Fibroblast of peridontal ligament (primary cell): Measurements from ENCODE around the gene NAALADL1.

Experiments used
- DNase-seq: peaks from one replicate; pipeline ENCODE4 v3.0.0-alpha.2; 2010; ENCODE audit errors: extremely low read depth

NAALADL1 gene

GRCh38 chr11:65083134-65083833, 24.9 kb upstream of the NAALADL1 start:
- DNase-seq = no peak

GRCh38 chr11:65078786-65079342, 20.5 kb upstream of the NAALADL1 start:
- DNase-seq = no peak

- peak; percentile 14 for DNase-seq
Observed at GRCh38 chr11:65078151-65078550, 19.8 kb upstream of the NAALADL1 start.

GRCh38 chr11:65077451-65077850, 19.1 kb upstream of the NAALADL1 start:
- no peak for DNase-seq

GRCh38 chr11:65072631-65072966, 14.2 kb upstream of the NAALADL1 start:
- DNase-seq = no peak

GRCh38 chr11:65071907-65072630, 13.7 kb upstream of the NAALADL1 start:
- DNase-seq = peak; percentile 3

GRCh38 chr11:65069217-65069616, 10.9 kb upstream of the NAALADL1 start:
- DNase-seq = no peak

- DNase-seq = no peak
Observed at GRCh38 chr11:65067446-65067845, 9.1 kb upstream of the NAALADL1 start.

- no peak for DNase-seq
Observed at GRCh38 chr11:65066805-65067291, 8.5 kb upstream of the NAALADL1 start.

- no peak for DNase-seq
Observed at GRCh38 chr11:65066315-65066714, 8.0 kb upstream of the NAALADL1 start.

GRCh38 chr11:65065851-65066250, 7.5 kb upstream of the NAALADL1 start:
- DNase-seq = no peak

- no peak for DNase-seq
Observed at GRCh38 chr11:65064847-65065240, 6.5 kb upstream of the NAALADL1 start.

GRCh38 chr11:65063532-65063931, 5.2 kb upstream of the NAALADL1 start:
- DNase-seq = no peak

- DNase-seq = peak; percentile 9
Observed at GRCh38 chr11:65060913-65061408, 2.6 kb upstream of the NAALADL1 start.

GRCh38 chr11:65059959-65060824, 1.8 kb upstream of the NAALADL1 start:
- DNase-seq = no peak

- DNase-seq = no peak
Observed at GRCh38 chr11:65059523-65059922, 1.2 kb upstream of the NAALADL1 start.

GRCh38 chr11:65058012-65058411, 341 bp downstream of the NAALADL1 start:
- no peak for DNase-seq

- DNase-seq = no peak
Observed at GRCh38 chr11:65057526-65057925, 827 bp downstream of the NAALADL1 start.

- DNase-seq = no peak
Observed at GRCh38 chr11:65056999-65057398, 1.4 kb downstream of the NAALADL1 start.

- no peak for DNase-seq
Observed at GRCh38 chr11:65055538-65055937, 2.8 kb downstream of the NAALADL1 start.

- no peak for DNase-seq
Observed at GRCh38 chr11:65053827-65054508, 4.4 kb downstream of the NAALADL1 start.
